Measurements from ENCODE around the gene LOXL1. TPM values are rescaled to one million over a fixed set of nuclear protein-coding genes. Genes with fewer than 3 reads are reported as not detected.

The LOXL1 gene
- total RNA-seq, 1 donor from 2014 or later = 260 TPM

GRCh38 chr15:73889762-73890124 lies 36.5 kb upstream of the LOXL1 start:
- H3K36me3 ChIP-seq = no peaks in the 10 kb centered on the region
- TF ChIP-seq CTCF (IDR thresholded peaks at IDR 0.05) = no peak
- no peaks in the 10 kb centered on the region for H3K27me3 ChIP-seq
- no peaks in the 10 kb centered on the region for H3K9me3 ChIP-seq
- no peaks in the 10 kb centered on the region for H3K4me1 ChIP-seq
- no peak for DNase-seq (ENCODE audit: low spot score in 2 of 2)
- intact Hi-C loops (cut with DNase I) = no loop called here
- H3K27ac ChIP-seq = no peak overlapping the region
- no peak overlapping the region for H3K4me3 ChIP-seq

GRCh38 chr15:73891328-73892315 lies 34.6 kb upstream of the LOXL1 start:
- H3K27me3 ChIP-seq = no peaks in the 10 kb centered on the region
- no peaks in the 10 kb centered on the region for H3K4me1 ChIP-seq
- H3K36me3 ChIP-seq = no peaks in the 10 kb centered on the region
- TF ChIP-seq CTCF (IDR thresholded peaks at IDR 0.05) = no peak
- intact Hi-C loops (cut with DNase I) = no loop called here
- DNase-seq (ENCODE audit: low spot score in 2 of 2) = no peak
- H3K27ac ChIP-seq = no peak overlapping the region
- no peaks in the 10 kb centered on the region for H3K9me3 ChIP-seq
- no peak overlapping the region for H3K4me3 ChIP-seq

GRCh38 chr15:73892446-73893226 lies 33.6 kb upstream of the LOXL1 start:
- no peak overlapping the region for H3K4me3 ChIP-seq
- TF ChIP-seq CTCF (IDR thresholded peaks at IDR 0.05) = no peak
- H3K9me3 ChIP-seq = no peaks in the 10 kb centered on the region
- intact Hi-C loops (cut with DNase I) = no loop called here
- H3K27ac ChIP-seq = no peak overlapping the region
- peaks cover 0 to 7% of the 10 kb centered on the region in 2 donors for H3K4me1 ChIP-seq
- H3K36me3 ChIP-seq = no peaks in the 10 kb centered on the region
- no peak for DNase-seq (ENCODE audit: low spot score in 2 of 2)
- H3K27me3 ChIP-seq = no peaks in the 10 kb centered on the region

- H3K27me3 ChIP-seq = no peaks in the 10 kb centered on the region
- no peak for TF ChIP-seq CTCF (IDR thresholded peaks at IDR 0.05)
- no peaks in the 10 kb centered on the region for H3K36me3 ChIP-seq
- no peak for DNase-seq (ENCODE audit: low spot score in 2 of 2)
- peaks cover 0 to 12% of the 10 kb centered on the region in 2 donors for H3K4me1 ChIP-seq
- no peaks in the 10 kb centered on the region for H3K9me3 ChIP-seq
- H3K27ac ChIP-seq = no peak overlapping the region
- intact Hi-C loops (cut with DNase I) = no loop called here
- no peak overlapping the region for H3K4me3 ChIP-seq
Observed at GRCh38 chr15:73894133-73894814, 32.0 kb upstream of the LOXL1 start.

GRCh38 chr15:73897441-73898261 lies 28.6 kb upstream of the LOXL1 start:
- Histone ChIP-seq H3K9me3 (no peaks in the 10 kb centered on the region), H3K36me3 (no peaks in the 10 kb centered on the region), H3K27me3 (no peaks in the 10 kb centered on the region), H3K4me1 (peaks cover 2 to 20% of the 10 kb centered on the region in 2 donors), H3K27ac (peak overlapping the region; percentile 6 to 38), H3K4me3 (no peak overlapping the region)
- peak; percentile 81 to 93 (median 88) for TF ChIP-seq CTCF (IDR thresholded peaks at IDR 0.05)
- intact Hi-C loops (cut with DNase I) = loop anchor here (1.0 kb wide), 1 partner anchor 11 kb away; no protein-coding TSS in a partner anchor
- DNase-seq (ENCODE audit: low spot score in 2 of 2) = peak in 1 of 2 donors; percentile 75

Measured in ascending aorta (tissue), 2 donors.